DOHH2 (cell line): ENCODE measurements around the gene CAPN12.

ENCODE experiments used
- EZH2phosphoT487 ChIP-seq: fragments of 200-600 bp; sonication (generic); IDR thresholded peaks from 2 replicates; pipeline ENCODE4 v1.6.1; 2017; ENCODE audit warnings: borderline replicate concordance, mild to moderate bottlenecking, antibody characterized with exemption, low read length, moderate library complexity, mixed read lengths
- TF ChIP-seq, protein P1 (sequence below): fragments of 200-600 bp; sonication (generic); IDR thresholded peaks from one replicate; pipeline ENCODE4 v1.5.1; 2014; ENCODE audit warnings: antibody characterized with exemption, mild to moderate bottlenecking, low read depth, low read length; ENCODE audit not compliant: poor library complexity, severe bottlenecking

DNA sequence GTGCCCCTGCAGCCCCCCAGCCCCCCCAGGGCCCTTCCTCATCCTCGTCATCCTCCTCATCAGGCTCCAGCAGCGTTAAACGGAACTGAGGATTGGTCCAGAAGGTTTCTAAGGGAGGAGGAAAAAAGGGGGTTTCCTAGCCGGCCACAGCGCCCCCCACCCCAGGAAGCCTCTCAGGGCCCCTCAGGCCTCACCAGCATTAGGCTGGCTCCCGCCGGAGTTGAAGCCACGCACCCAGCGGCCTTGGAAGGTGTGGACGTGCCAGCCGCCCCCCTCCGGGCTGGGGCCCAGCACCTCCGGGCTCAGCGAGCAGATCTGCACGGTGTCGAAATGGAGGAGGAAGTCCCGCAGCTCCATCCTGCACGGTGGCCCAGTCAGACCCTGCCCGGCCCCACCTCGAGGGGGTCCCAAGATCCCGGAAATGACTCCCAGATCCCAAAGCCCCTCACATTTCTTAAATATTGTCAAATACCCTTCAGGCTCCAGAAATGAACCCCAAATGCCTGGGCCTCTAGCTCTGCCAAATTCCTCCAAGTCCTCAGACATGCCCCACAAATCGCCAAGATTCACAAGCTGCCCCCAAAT, 6.9 kb downstream of the CAPN12 start:
- TF ChIP-seq, protein P1, sequence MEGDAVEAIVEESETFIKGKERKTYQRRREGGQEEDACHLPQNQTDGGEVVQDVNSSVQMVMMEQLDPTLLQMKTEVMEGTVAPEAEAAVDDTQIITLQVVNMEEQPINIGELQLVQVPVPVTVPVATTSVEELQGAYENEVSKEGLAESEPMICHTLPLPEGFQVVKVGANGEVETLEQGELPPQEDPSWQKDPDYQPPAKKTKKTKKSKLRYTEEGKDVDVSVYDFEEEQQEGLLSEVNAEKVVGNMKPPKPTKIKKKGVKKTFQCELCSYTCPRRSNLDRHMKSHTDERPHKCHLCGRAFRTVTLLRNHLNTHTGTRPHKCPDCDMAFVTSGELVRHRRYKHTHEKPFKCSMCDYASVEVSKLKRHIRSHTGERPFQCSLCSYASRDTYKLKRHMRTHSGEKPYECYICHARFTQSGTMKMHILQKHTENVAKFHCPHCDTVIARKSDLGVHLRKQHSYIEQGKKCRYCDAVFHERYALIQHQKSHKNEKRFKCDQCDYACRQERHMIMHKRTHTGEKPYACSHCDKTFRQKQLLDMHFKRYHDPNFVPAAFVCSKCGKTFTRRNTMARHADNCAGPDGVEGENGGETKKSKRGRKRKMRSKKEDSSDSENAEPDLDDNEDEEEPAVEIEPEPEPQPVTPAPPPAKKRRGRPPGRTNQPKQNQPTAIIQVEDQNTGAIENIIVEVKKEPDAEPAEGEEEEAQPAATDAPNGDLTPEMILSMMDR = no peak
- no peak for TF ChIP-seq EZH2phosphoT487
